Ammon's horn (tissue), 1 donor: ENCODE data around the gene CEACAM8.
"Not testable (repeated sequence)": the region's sequence is repeated elsewhere in the genome, so short reads cannot be mapped to it uniquely, and the experiment has no call there.

ENCODE experiments used
- DNase-seq: peaks from one replicate; pipeline ENCODE4 v3.0.0-alpha.2; 2016; ENCODE audit warnings: low spot score

Gene CEACAM8

DNA sequence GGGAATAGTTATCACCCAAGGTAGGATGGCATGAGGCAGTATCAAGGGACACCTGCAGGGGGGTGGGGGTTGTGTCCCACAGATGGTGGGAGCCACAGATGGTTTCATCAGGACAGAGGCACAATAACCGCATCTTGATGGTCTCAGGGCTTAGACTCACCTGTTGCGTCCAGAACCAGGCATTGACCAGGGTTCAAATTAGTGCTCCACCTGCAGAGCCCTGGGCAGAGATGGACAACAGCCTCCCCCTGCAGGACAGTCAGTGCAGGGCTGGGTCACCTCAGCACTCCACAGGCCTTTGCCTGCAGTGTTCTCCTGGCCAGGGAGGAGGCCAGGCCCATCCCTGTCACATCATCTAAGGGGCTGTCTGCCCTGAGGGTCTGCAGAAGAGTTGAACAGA is 51.9 kb downstream of the CEACAM8 start:
- no peak for DNase-seq

DNA sequence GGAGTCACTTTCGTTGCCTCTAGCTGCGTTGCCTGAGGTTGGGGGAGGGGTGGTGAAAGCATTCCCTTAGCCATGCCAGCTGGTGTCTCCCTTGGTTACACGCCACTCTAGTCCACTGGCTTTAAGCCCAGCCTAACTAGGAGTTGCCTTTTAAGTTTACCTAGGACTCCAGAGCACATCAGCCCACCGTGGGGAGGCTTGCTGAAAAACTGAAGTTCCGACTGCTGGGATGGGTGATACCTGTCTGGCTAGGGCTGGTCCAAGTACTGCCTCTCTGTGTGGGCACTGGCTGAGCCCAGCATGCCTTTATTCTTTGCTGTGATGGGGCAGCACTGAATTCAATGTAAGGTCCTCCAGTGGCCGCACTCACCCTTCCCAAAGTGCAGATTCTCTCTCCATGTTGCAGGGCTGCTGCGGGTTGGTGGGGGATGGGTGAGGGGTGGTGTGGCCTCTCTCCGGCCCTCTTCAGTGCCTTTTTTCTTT is 54.6 kb downstream of the CEACAM8 start:
- no peak for DNase-seq

DNA sequence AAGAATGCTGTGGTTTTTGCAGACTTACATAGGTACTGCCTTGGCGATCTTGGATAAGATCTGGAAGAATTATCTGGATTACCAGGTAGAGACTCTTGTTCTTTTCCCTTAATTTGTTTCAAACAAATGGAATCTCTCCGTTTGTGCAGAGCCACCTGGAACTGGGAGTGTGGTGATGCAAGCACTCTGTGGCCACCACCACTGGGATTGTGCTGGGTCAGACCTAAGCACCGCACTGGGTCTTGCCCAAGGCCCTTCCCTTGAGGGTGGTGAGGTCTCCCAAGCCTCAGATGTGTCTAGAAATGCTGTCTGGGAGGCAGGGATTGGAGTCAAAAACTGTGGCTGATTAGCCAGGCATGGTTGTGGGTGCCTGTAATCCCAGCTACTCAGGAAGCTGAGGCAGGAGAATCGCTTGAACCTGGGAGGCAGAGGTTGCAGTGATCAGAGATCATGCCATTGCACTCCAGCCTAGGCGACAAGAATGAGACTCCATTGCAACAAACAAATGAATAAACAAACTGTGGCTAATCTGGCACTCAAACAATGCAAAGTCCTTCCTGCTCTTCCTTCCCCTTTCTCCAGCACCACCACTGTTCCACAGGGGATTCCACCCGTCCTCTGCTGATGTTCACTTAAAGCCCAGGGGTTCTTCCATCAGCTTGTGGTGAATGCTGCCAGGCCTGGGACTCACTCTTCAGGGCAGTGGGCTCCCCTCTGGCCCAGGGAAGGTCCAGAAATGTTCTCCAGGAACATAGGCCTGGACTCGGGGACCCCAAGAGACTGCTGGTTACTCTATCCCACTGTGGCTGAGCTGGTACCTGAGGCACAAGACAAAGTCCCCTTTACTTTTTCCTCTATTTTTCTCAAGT is 55.6 kb downstream of the CEACAM8 start:
- no peak for DNase-seq

DNA sequence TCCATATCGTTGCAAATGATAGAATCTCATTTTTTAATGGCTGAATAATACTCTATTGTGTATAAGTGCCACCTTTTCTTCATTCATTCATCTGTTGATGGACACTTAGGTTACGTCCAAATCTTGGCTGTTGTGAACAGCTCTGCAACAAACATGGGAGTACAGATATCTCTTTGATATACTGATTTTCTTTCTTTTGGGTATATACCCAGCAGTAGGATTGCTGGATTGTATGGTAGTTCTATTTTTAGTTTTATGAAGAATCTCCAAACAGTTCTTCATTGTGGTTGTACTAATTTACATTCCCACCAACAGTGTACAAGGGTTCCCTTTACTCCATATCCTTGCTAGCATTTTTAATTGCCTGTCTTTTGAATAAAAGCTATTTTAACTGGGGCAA is 59.4 kb downstream of the CEACAM8 start:
- DNase-seq = not testable (repeated sequence)

DNA sequence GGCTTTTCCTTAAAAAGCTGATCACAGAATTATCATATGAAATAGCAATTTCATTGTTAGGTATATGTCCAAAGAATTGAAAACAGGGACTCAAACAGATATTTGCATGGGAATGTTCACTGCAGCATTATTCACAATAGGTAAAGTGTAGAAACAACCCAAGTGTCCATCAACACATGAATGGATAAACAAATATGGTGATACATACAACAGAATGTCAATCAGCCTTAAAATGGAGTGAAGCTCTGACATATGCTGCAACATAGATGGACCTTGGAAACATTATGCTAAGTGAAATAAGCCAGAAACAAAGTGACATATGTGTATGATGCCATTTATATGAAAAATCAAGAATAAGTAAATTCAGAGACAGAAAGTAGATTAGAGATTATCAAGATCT is 60.3 kb downstream of the CEACAM8 start:
- no peak for DNase-seq

DNA sequence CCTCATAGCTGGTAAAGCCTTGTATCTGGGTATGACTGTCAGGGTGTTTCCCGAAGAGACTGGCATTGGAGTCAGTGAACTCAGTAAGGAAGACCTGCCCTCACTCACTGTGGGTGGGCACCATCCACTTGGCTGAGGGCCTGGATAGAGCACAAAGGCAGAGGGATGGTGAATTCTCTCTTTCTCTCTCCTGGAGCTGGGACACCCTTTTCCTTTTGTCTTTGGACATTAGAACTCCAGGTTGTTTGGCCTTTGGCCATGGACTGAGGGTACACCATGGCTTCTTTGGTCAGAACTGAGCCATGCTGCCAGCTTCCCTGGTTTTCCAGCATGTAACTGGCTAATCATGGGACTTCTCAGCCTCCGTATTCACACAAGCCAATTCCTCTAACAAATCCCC is 61.8 kb downstream of the CEACAM8 start:
- DNase-seq = no peak

DNA sequence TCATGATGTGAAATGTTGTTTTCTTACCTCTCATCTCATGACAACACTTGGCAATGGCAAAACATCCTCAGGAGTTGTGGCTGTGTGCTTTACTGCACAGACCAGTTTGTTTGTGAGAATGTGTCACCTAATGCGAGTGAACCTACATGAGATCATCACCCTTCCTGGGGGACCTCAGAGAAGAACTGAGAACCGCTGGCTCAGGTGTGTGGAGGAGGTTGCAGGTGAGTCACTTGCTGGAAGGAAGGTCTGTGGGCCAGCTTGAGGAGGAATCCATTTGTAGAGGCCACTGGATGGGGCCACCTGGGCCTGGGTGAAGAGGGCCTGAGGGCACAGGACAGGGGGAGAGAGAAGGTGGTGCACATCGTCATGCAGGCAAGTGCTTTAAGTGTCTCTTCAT is 63.4 kb downstream of the CEACAM8 start:
- DNase-seq = no peak
